22Rv1 (cell line): ENCODE data around the gene CCDC73.

Experiments
- ZFX ChIP-seq: fragments of 450-650 bp; IDR thresholded peaks from 2 replicates; pipeline ENCODE4 v1.6.1; 2017; ENCODE audit warnings: antibody characterized with exemption, borderline replicate concordance
- TF ChIP-seq, protein P1 (sequence below): fragments of 450-650 bp; IDR thresholded peaks from 2 replicates; pipeline ENCODE4 v1.5.1; 2017; ENCODE audit warnings: mild to moderate bottlenecking

GRCh38 chr11:32613500-32614151, 180.8 kb downstream of the CCDC73 start:
- TF ChIP-seq, protein P1, sequence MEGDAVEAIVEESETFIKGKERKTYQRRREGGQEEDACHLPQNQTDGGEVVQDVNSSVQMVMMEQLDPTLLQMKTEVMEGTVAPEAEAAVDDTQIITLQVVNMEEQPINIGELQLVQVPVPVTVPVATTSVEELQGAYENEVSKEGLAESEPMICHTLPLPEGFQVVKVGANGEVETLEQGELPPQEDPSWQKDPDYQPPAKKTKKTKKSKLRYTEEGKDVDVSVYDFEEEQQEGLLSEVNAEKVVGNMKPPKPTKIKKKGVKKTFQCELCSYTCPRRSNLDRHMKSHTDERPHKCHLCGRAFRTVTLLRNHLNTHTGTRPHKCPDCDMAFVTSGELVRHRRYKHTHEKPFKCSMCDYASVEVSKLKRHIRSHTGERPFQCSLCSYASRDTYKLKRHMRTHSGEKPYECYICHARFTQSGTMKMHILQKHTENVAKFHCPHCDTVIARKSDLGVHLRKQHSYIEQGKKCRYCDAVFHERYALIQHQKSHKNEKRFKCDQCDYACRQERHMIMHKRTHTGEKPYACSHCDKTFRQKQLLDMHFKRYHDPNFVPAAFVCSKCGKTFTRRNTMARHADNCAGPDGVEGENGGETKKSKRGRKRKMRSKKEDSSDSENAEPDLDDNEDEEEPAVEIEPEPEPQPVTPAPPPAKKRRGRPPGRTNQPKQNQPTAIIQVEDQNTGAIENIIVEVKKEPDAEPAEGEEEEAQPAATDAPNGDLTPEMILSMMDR: no peak
- no peak for TF ChIP-seq ZFX
